Gastroesophageal sphincter (tissue), 4 donors: ENCODE results near the gene PKHD1. TPM values are rescaled to one million over a fixed set of nuclear protein-coding genes. Genes with fewer than 3 reads are reported as not detected.

Experiments
- ATAC-seq: fragments of 150-250 bp; one replicate; pipeline ENCODE4 v1.9.1; 2016; ENCODE audit warnings: mild to moderate bottlenecking, moderate library complexity
- H3K27ac ChIP-seq, 4 donors: fragments of 200-600 bp; sonication (generic) in 3 of 4; 1 replicate in 3 of 4; 2 replicates in 1 of 4; pipeline ENCODE4 v1.5.1; 2016 to 2019
- H3K27me3 ChIP-seq: fragments of 200-600 bp; sonication (generic); one replicate; pipeline ENCODE4 v1.5.1; 2019
- H3K36me3 ChIP-seq, 2 donors: fragments of 200-600 bp; sonication (generic); one replicate each; pipeline ENCODE4 v1.5.1; 2019; ENCODE audit warnings: control low read depth in 1 of 2
- H3K4me1 ChIP-seq, 3 donors: fragments of 200-600 bp; sonication (generic); 1 replicate in 2 of 3; 2 replicates in 1 of 3; pipeline ENCODE4 v1.5.1; 2016 to 2019; ENCODE audit warnings: control low read depth in 2 of 3
- H3K4me3 ChIP-seq, 2 donors: fragments of 200-600 bp; sonication (generic); one replicate each; pipeline ENCODE4 v1.5.1; 2019; ENCODE audit warnings: mild to moderate bottlenecking in 1 of 2, moderate library complexity in 1 of 2
- H3K9me3 ChIP-seq, 3 donors: fragments of 200-600 bp; sonication (generic); one replicate each; pipeline ENCODE4 v1.5.1; 2017 to 2019; ENCODE audit warnings: control low read depth in 2 of 3
- EP300 ChIP-seq: sonication (generic); formaldehyde crosslinking; IDR thresholded peaks from one replicate; pipeline ENCODE4 v1.6.1; 2017; ENCODE audit warnings: antibody characterized with exemption, mild to moderate bottlenecking
- POLR2A ChIP-seq, 2 donors: fragments of 450-650 bp; IDR thresholded peaks; one replicate each; pipeline ENCODE4 v1.6.1; 2017; ENCODE audit warnings: antibody characterized with exemption in 2 of 2, mild to moderate bottlenecking in 2 of 2, moderate library complexity in 1 of 2
- POLR2AphosphoS5 ChIP-seq: sonication (generic); formaldehyde crosslinking; IDR thresholded peaks from one replicate; pipeline ENCODE4 v1.6.1; 2017; ENCODE audit warnings: antibody characterized with exemption
- WGBS, 2 donors: methylation state at CpG; one replicate each; pipeline ENCODE4 v1.1.5; 2018; ENCODE audit warnings: low coverage in 1 of 2; 5-methylcytosine and 5-hydroxymethylcytosine counted together
- total RNA-seq, 4 donors: library from RNA; depleted of rRNA; stranded (reverse); fragments of >200 nt; gene quantifications; one replicate each; pipeline ENCODE4 v1.1.0, GENCODE V29; 2016
- TF ChIP-seq, protein P1 (sequence below), 4 experiments: fragments of 200-600 bp in 2 of 4; fragments of 450-650 bp in 2 of 4; sonication (generic) in 1 of 4; IDR thresholded peaks; one replicate each; pipeline ENCODE4 v1.5.1; 2017 to 2019; ENCODE audit warnings: antibody characterized with exemption in 4 of 4, mild to moderate bottlenecking in 2 of 4, moderate library complexity in 2 of 4

Gene PKHD1
- total RNA-seq, 4 donors from 2014 or later, result under 0.01 TPM; not detected in 3

DNA sequence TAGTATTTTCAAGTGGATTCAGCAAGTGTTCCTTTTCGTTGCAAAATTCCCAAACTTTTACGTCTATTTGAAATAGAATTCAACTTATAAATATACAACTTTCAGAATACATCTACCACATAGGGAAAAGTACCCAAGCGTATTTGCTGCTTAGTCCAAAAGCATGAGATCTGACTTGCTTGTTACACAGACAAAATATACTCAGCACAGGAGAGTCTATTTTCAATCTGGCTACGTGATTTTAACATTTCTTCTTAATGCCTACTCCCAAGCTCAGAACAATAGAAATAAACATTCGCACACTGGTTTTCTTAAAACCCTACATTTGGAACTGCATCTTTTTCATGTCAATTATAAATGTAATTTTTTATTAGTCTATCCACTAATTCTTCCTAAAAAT is 672 bp downstream of the PKHD1 start:
- no peak for ATAC-seq
- Histone ChIP-seq H3K4me3 (no peak overlapping the region), H3K36me3 (no peaks in the 10 kb centered on the region), H3K27me3 (peaks cover under 1% of the 10 kb centered on the region), H3K27ac (no peak overlapping the region), H3K4me1 (no peaks in the 10 kb centered on the region), H3K9me3 (no peaks in the 10 kb centered on the region)
- TF ChIP-seq, protein P1, sequence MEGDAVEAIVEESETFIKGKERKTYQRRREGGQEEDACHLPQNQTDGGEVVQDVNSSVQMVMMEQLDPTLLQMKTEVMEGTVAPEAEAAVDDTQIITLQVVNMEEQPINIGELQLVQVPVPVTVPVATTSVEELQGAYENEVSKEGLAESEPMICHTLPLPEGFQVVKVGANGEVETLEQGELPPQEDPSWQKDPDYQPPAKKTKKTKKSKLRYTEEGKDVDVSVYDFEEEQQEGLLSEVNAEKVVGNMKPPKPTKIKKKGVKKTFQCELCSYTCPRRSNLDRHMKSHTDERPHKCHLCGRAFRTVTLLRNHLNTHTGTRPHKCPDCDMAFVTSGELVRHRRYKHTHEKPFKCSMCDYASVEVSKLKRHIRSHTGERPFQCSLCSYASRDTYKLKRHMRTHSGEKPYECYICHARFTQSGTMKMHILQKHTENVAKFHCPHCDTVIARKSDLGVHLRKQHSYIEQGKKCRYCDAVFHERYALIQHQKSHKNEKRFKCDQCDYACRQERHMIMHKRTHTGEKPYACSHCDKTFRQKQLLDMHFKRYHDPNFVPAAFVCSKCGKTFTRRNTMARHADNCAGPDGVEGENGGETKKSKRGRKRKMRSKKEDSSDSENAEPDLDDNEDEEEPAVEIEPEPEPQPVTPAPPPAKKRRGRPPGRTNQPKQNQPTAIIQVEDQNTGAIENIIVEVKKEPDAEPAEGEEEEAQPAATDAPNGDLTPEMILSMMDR (IDR thresholded peaks at IDR 0.05), result no peak
- no peak for TF ChIP-seq POLR2A (IDR thresholded peaks at IDR 0.05)
- TF ChIP-seq POLR2AphosphoS5, result no peak
- no peak for TF ChIP-seq EP300
- 48 to 58% methylated on average over 4 to 5 of the region's 5 CpGs for WGBS, 2 donors

GRCh38 chr6:52081237-52081636 is 6.2 kb downstream of the PKHD1 start:
- TF ChIP-seq, protein P1 (IDR thresholded peaks at IDR 0.05), result no peak
- TF ChIP-seq POLR2AphosphoS5, result no peak
- no peak for TF ChIP-seq POLR2A (IDR thresholded peaks at IDR 0.05)
- no peak for TF ChIP-seq EP300
- Histone ChIP-seq H3K4me1 (no peaks in the 10 kb centered on the region), H3K9me3 (no peaks in the 10 kb centered on the region), H3K4me3 (no peak overlapping the region), H3K27ac (no peak overlapping the region), H3K36me3 (no peaks in the 10 kb centered on the region), H3K27me3 (peaks cover 12% of the 10 kb centered on the region)
- WGBS, 2 donors, result 73 to 74% methylated on average over 3 to 4 of the region's 4 CpGs
- ATAC-seq, result no peak

DNA sequence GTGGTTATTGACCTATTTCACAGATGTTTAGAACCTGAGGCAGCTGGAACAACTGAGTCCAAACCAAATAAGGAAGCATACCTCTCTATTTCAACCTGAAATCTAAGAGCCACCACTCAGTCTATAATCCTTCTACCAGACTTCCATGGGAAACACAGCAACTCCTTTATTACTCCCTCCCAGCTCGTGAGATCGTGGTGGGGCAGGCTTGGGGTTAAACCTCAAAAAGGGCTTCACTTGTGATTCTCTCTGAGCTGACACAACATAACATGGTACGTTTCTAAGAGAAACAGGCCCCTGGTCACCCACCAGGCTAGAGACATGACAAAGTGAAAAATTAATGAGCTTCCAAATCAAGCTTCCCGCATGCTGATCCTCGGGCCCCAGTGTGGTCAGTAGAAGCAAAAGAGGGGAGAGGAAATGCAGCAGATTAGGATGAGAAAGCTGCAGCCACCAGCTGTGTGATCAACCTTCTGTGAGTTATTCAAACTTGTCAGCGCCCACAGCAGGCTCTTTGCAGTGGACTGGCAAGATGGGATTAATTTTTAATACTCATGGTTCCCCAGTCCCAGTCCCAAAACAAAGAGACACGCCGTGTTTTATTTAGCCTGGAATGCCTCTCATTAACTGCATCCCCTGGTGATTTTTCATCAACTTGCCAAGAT is 9.3 kb downstream of the PKHD1 start:
- no peak for ATAC-seq
- H3K9me3 ChIP-seq, result no peaks in the 10 kb centered on the region
- no peak for TF ChIP-seq POLR2AphosphoS5
- TF ChIP-seq POLR2A (IDR thresholded peaks at IDR 0.05), result no peak
- TF ChIP-seq EP300, result no peak
- TF ChIP-seq, protein P1 (IDR thresholded peaks at IDR 0.05), result no peak
- H3K36me3 ChIP-seq, result no peaks in the 10 kb centered on the region
- no peak overlapping the region for H3K4me3 ChIP-seq
- H3K27me3 ChIP-seq, result peaks cover 12% of the 10 kb centered on the region
- WGBS, 2 donors, result 27 to 58% methylated on average over 3 to 8 of the region's 8 CpGs
- H3K4me1 ChIP-seq, result no peaks in the 10 kb centered on the region
- H3K27ac ChIP-seq, result no peak overlapping the region

DNA sequence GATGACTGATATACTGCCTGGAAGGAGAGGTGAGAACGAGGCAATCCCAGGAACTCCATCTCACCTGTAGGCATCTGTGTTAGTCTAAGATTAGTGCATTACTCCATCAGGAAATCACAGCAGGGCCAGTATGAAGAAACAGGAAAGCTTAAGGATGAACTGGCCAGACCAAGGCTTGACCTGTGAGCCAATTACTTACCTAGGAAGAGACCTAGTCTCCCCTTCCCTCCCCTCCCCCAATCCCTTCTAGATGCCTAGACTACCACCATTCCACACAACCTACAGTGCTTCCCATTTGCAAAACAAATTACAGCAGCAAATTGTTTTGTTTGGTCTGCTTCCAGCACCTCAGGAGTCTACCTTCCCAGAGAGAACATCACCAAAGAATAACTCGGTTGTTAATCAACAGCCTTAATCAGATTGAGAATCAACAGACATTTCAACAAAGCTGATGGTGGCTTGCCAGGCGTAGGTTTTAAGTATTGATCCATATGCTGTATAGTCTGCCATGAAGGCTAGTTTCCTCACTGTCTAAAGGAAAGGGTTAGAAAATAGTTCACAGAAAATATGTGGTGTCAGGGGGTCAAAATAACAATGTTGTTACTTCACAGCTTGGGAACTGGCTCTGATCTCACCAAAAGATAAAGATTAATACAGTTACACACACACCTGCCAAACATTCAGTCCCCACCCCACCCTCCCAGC is 10.1 kb downstream of the PKHD1 start:
- no peaks in the 10 kb centered on the region for H3K4me1 ChIP-seq
- H3K27ac ChIP-seq, result no peak overlapping the region
- H3K9me3 ChIP-seq, result no peaks in the 10 kb centered on the region
- H3K36me3 ChIP-seq, result no peaks in the 10 kb centered on the region
- H3K4me3 ChIP-seq, result no peak overlapping the region
- TF ChIP-seq POLR2AphosphoS5 (no peak), POLR2A (IDR thresholded peaks at IDR 0.05) (no peak), EP300 (no peak)
- TF ChIP-seq, protein P1 (IDR thresholded peaks at IDR 0.05), result no peak
- H3K27me3 ChIP-seq, result peaks cover 12% of the 10 kb centered on the region
- ATAC-seq, result no peak
- 57 to 79% methylated on average over 1 to 2 of the region's 3 CpGs for WGBS, 2 donors

DNA sequence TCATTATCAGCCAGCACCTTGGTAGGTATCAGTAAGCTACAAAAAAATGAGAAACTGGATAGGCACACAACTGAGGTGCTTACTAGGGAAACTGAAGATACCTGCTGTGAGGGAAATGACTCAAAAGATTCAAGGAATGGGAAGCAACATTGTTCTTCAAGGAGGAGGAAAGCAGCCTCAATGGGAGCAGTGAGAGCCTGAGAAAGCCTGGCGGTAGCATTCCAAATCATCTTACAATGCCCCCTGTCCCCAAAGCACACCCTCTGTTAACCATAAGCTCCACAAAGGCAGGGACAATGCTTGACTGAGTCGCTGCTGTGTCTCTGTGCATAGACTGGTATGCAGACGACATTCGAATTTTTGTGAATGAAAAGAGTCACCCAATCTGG is 10.6 kb downstream of the PKHD1 start:
- Histone ChIP-seq H3K36me3 (no peaks in the 10 kb centered on the region), H3K27ac (no peak overlapping the region), H3K9me3 (no peaks in the 10 kb centered on the region), H3K4me1 (no peaks in the 10 kb centered on the region), H3K4me3 (no peak overlapping the region), H3K27me3 (peaks cover 12% of the 10 kb centered on the region)
- 46 to 50% methylated on average over 4 of the region's 4 CpGs for WGBS, 2 donors
- ATAC-seq, result no peak
- TF ChIP-seq EP300 (no peak), POLR2AphosphoS5 (no peak), POLR2A (IDR thresholded peaks at IDR 0.05) (no peak)
- TF ChIP-seq, protein P1 (IDR thresholded peaks at IDR 0.05), result no peak
